ENCODE data around the gene SLC35D2.

The SLC35D2 gene

DNA sequence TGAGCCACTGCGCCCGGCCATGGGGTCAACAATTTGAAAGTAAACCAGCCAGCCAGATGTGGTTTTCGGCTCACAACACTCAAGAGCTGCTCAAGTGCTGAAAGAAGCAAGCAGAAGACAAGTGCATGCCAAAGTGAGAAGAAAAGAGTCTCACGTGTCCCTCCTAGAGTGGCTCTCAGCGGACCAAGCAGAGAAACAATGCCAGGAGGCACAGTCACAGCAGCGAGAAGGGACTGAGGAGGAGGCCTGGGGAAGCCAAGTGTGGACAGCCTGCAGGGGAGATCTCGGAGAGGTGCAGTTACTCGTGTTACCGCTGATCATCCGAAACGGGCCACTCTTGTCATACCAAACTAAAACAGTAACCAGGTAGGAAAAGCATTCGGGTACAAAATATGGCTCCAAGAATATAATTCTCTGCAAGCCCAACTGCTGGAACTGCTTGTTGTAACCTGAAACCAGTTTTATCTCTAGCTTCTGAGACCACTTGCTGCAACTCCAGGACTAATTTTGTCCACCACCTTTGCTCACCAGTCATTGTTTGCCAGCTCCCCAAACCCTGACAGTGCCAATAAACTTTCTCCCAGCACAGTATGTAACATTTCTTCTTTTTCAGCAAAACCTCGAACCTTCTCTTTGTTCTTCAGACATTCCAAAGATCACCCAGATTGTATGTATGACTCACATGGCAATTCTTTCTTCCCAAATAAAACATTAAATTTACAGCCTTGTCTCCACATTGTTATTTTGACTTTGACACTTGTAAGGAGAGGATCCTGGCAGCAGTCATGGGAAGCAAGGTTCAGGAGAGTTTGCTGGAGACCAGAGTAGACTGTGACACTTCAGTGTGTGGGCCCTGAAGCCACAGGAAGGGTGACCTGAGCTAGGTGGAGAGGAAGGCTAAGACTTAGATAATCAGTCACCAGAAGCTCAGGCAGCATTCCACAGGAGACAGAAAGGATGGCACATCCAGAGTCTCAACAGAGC, 6.3 kb downstream of the SLC35D2 start:
- TF ChIP-seq POLR2AphosphoS5 (IDR thresholded peaks at IDR 0.05; ENCODE audit: low read depth, low read length) = no peak
- TF ChIP-seq FOXP2 (optimal IDR thresholded peaks at IDR 0.05; ENCODE audit: borderline replicate concordance, extremely low read depth, extremely low read length, insufficient read depth) = no peak
- TF ChIP-seq REST (IDR thresholded peaks at IDR 0.05; ENCODE audit: insufficient read depth in 1 of 2, low read depth in 2 of 2, low read length in 2 of 2) = no peak
- TF ChIP-seq TAF1 (IDR thresholded peaks at IDR 0.05; ENCODE audit: borderline replicate concordance, insufficient read depth, low read length) = no peak
- TF ChIP-seq SIN3A (IDR thresholded peaks at IDR 0.05; ENCODE audit: borderline replicate concordance, insufficient read depth, low read length) = no peak

- TF ChIP-seq TAF1 (IDR thresholded peaks at IDR 0.05; ENCODE audit: borderline replicate concordance, insufficient read depth, low read length) (no peak), SIN3A (IDR thresholded peaks at IDR 0.05; ENCODE audit: borderline replicate concordance, insufficient read depth, low read length) (no peak), POLR2AphosphoS5 (IDR thresholded peaks at IDR 0.05; ENCODE audit: low read depth, low read length) (no peak), FOXP2 (optimal IDR thresholded peaks at IDR 0.05; ENCODE audit: borderline replicate concordance, extremely low read depth, extremely low read length, insufficient read depth) (no peak), REST (IDR thresholded peaks at IDR 0.05; ENCODE audit: insufficient read depth in 1 of 2, low read depth in 2 of 2, low read length in 2 of 2) (no peak)
Measured at GRCh38 chr9:96367943-96368342, 15.6 kb downstream of the SLC35D2 start.

- no peak for TF ChIP-seq POLR2AphosphoS5 (IDR thresholded peaks at IDR 0.05; ENCODE audit: low read depth, low read length)
- no peak for TF ChIP-seq TAF1 (IDR thresholded peaks at IDR 0.05; ENCODE audit: borderline replicate concordance, insufficient read depth, low read length)
- no peak for TF ChIP-seq FOXP2 (optimal IDR thresholded peaks at IDR 0.05; ENCODE audit: borderline replicate concordance, extremely low read depth, extremely low read length, insufficient read depth)
Measured at GRCh38 chr9:96363175-96363967, 20.1 kb downstream of the SLC35D2 start.

DNA sequence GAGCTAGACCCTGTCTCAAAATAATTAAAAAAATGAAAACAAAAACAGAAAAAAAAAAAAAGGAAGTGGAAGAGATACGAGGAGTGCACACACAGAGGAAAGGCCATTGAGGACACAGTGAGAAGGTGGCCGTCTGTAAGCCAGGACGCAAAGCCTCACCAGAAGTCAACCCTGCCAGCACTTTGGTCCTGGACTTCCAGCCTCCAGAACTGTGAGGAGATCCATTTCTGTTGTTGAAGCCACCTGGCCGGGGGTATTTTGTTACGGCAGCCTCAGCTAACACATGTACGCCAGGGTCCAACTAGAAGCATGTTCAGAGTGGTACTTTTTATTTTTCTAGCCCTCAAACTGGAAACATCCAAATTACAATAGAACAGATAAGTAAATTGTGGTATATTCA, 21.8 kb downstream of the SLC35D2 start:
- TF ChIP-seq FOXP2 (optimal IDR thresholded peaks at IDR 0.05; ENCODE audit: borderline replicate concordance, extremely low read depth, extremely low read length, insufficient read depth) (no peak), SIN3A (IDR thresholded peaks at IDR 0.05; ENCODE audit: borderline replicate concordance, insufficient read depth, low read length) (no peak), REST (IDR thresholded peaks at IDR 0.05; ENCODE audit: insufficient read depth in 1 of 2, low read depth in 2 of 2, low read length in 2 of 2) (no peak), POLR2AphosphoS5 (IDR thresholded peaks at IDR 0.05; ENCODE audit: low read depth, low read length) (no peak), TAF1 (IDR thresholded peaks at IDR 0.05; ENCODE audit: borderline replicate concordance, insufficient read depth, low read length) (no peak)

DNA sequence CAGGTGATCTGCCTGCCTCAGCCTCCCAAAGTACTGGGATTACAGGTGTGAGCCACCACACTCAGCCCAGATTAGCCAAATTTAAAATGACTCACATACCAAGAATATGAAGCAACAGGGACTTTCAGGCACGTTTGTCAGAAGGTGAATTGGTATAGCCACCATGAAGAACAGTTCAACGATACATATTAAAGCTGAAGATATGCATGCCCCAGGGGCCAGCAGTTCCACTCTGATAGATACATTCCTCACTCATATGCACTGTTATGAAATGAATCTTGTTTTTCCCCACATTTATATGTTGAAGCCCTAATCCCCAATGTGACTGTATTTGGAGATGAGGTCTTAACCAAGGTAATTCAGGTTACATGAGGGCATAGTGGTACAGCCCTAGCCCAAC, 22.5 kb downstream of the SLC35D2 start:
- no peak for TF ChIP-seq REST (IDR thresholded peaks at IDR 0.05; ENCODE audit: insufficient read depth in 1 of 2, low read depth in 2 of 2, low read length in 2 of 2)
- TF ChIP-seq TAF1 (IDR thresholded peaks at IDR 0.05; ENCODE audit: borderline replicate concordance, insufficient read depth, low read length) = no peak
- no peak for TF ChIP-seq POLR2AphosphoS5 (IDR thresholded peaks at IDR 0.05; ENCODE audit: low read depth, low read length)
- TF ChIP-seq SIN3A (IDR thresholded peaks at IDR 0.05; ENCODE audit: borderline replicate concordance, insufficient read depth, low read length) = no peak
- TF ChIP-seq FOXP2 (optimal IDR thresholded peaks at IDR 0.05; ENCODE audit: borderline replicate concordance, extremely low read depth, extremely low read length, insufficient read depth) = no peak

All from PFSK-1 (cell line).